Kidney tubule cell (primary cell): Measurements from ENCODE around the gene EFTUD2.

Experiments used
- DNase-seq: peaks from one replicate; pipeline ENCODE4 v3.0.0-alpha.2; 2018; ENCODE audit warnings: low spot score

EFTUD2 gene

GRCh38 chr17:44910231-44911106, 11.2 kb upstream of the EFTUD2 start:
- DNase-seq: no peak

- peak; percentile 77 for DNase-seq
Measured at GRCh38 chr17:44909681-44910144, 10.5 kb upstream of the EFTUD2 start.

GRCh38 chr17:44908761-44909326, 9.6 kb upstream of the EFTUD2 start:
- DNase-seq: no peak

- DNase-seq: no peak
Measured at GRCh38 chr17:44907729-44908470, 8.7 kb upstream of the EFTUD2 start.

GRCh38 chr17:44906763-44907728, 7.8 kb upstream of the EFTUD2 start:
- no peak for DNase-seq

DNA sequence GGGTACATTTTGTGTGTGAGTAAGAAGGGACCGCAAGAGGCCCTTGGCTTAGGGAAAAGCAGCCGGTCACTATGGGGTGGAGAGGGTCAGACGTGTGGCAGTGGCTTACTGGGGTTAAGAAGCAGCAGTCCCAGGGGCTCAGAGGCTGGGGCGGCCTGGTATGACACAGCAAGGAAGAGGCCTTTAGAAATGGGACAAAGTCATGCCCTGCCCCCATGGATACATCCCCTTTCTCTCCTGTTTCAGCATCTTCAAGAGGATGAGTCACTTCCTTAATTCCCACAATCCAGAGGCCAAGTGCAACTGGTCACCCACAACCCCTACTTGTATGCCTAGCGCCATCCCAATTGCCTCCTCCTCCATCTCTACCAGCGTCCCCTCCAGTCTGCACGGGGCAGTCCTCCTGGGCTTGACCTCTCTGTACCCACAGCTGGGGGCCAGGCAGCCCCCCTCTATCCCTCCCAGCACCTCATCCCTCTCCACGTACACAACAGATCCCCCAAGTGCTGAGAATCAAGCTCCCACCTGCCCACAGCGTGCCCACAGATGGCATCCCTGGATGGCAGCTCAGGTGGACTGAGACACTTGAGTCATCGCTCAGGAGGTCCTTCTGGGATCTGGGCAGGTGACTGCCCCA, 6.9 kb upstream of the EFTUD2 start:
- peak; percentile 86 for DNase-seq

DNA sequence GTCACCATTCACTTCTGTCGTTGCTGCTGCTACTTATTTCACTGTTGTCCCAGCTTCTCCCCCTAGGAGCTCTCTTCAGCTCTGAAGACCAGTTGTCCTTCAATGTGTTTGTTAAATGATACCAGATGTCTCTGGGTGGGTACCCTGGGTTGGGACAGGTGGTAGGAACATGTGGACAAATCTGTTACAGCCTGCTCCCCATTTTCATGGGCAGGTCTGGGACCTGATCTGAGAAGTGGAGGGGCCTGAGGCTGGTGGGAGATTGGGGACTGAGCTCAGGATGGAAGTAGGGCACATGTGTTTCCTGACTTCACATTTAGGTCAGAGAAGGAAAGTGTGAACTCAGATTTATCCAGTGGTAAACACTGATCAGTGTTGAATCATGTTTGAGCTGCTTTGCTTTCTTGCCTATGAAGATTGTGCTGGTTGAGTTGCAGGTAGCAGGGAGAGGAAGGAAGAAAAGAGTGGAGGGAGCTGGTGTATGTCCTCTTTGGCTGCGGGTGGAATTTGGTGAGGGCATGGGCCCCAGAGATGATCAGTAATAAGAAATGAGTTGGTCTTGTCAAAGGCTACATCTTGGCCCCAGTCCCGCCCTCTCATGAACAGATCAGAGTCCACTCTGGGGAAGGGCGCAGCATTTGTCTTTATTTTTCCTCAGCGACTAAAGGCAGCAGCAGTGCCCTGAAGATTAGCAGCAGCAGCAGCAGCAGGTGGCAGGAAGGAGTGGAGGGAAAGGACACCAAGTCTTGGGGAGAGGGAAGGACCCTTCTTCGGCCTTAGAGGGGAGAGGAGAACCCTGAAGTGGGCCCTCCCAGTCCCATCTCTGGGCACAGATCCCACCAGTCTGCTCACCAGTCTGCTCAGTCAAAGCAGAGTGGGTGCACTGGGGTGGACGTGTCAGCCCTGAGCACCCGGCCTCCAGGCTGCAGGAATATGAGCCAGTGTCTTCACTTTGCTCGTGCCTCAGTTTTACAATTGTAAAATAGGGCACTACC, 6.1 kb upstream of the EFTUD2 start:
- DNase-seq: no peak

DNA sequence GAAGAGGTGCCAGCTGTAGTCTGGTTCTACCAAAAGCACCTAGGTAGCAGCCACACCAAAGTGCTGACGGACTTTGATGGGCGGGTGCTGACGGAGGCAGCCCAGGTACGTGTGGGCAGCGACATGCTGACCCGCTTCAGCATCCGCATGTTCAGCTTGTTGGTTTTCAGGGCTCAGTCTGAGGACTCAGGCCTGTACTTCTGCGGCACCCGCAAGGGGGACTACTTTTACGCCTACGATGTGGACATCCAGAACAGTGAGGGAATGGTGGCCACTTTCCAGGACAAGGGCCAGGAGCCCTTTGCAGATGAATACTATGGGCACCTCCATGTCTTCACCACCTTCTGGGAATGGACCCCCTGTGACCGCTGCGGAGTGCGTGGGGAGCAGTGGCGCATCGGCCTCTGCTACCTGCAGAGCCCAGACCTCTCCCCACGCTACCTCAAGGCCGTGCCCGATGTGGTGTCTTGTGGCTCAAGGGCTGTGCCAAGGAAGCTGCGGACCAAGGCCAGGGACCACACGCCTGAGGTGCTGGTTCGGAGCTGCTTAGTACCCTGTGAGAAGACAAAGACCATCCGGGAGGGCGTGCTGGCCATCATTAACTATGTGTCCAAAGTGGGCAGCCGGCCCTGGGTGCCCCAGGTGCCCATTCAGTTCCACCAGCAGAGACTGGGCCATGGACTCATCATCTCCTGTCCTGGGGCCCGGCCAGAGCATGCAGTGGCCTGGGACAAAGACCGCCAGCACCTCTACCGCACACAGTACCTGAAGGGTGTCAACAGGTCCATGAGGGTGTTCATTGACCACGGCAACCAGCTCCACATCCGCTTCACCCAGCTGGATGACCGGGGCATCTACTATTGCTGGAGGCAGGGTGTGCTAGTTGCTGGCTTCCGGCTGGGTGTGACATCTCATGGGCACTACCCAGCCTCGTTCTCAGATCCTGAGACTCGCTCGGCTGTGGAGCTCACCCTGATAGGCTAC, 5.0 kb upstream of the EFTUD2 start:
- no peak for DNase-seq

DNA sequence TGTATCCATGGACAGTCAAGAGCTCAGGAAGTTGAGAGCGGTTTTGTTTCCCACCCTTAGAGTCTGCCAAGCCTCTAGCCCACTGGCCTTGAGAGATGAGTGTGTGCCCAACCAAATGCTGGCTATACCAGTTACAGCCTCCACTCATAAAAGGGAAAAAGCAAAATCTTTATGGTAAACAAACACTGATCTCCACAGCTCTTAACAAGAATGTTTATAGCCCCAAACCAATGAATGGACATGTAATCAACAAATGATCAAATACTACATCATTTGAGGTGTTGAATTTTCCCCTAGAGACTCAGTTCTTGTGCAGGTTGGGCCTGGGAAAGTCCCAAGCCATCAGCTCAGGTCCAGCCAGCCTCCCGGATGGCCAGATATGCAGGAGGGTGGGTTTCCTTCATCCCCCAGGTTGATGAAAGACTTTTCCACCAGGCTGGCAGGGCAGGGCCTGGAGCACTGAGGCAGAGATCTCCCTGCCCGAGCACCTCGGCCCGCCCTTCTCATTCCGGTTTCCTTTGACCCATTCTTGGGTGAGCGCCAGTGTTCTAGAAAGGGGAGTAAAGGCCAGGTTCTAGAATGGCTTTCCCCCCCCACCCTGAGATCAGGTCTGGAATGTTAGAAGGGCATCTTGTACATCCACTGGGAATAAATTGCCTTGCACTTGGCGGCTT, 3.9 kb upstream of the EFTUD2 start:
- DNase-seq: no peak

DNA sequence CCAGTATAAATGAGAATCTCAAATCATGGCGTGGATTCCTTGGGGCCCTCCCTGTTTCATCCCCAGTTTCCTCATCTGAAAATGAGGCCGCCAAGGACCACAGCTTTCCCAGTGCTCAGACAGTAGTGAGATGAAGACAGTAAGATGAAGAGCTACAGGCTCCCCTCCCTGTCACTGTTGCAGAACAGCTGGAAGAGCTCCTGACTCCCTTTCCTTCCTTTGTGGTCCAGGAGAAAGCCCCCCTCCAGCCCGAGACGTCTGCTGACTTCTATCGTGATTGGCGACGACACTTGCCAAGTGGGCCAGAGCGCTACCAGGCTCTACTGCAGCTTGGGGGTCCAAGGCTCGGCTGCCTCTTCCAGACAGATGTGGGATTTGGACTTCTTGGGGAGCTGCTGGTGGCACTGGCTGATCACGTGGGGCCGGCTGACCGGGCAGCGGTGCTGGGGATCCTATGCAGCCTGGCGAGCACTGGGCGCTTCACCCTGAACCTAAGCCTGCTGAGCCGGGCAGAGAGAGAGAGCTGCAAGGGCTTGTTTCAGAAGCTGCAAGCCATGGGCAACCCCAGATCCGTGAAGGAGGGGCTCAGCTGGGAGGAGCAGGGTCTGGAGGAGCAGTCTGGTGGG, 3.0 kb upstream of the EFTUD2 start:
- no peak for DNase-seq

DNA sequence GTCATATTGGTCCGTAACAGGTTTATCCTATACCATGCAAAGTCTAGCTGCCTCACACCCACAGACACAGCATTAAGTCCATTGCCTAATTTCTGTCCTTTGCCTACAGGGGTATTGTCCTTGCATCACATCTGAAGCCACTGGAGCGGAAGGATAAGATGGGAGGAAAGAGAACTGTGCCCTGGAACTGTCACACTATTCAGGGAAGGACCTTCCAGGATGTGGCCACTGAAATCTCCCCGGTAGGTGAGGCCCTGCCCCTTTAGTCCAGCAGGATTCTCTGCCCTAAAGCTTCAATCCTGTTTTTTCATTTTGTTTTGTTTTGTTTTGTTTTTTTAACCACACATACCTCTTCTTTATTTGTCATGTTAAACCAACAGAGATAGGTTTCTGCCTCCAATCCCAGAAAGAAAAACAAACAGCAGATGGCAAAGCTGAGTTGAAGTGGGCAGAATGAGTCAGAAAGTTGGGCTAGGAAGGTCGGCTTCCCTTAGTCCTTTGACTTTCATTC, 2.2 kb upstream of the EFTUD2 start:
- DNase-seq: peak; percentile 52

DNA sequence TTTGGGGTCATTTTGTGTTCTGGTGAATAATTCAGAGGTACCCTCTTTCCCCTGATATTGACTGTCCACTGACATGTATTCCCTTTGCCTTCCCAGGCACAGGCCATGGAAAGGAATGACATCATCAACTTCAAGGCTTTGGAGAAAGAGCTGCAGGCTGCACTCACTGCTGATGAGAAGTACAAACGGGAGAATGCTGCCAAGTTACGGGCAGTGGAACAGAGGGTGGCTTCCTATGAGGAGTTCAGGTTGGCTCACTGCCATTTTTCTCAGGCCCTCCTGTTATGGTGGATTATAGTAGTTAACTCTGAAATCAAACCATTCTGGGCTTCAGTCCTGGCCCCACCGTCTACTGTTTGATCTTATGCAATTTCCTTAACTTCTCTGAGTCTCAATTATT, 1.6 kb upstream of the EFTUD2 start:
- DNase-seq: peak; percentile 73

DNA sequence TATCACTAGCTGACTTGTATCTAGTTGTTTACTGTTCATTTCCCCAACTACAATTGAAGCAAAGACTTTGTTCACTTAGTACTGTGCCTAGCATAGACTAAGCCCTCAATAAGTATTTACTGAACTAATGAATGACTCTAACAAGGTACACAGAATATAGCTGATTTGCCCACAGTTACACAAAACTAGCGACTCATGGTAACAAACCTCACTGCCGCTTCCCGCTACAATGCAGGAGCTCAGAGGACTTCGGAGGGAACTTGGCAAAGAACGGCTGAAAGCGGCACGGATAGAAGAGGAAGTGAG, 524 bp downstream of the EFTUD2 start:
- DNase-seq: no peak

GRCh38 chr17:44894642-44895041, 4.6 kb downstream of the EFTUD2 start:
- no peak for DNase-seq

- DNase-seq: no peak
Measured at GRCh38 chr17:44892250-44892649, 7.0 kb downstream of the EFTUD2 start.

GRCh38 chr17:44889003-44889402, 10.2 kb downstream of the EFTUD2 start:
- no peak for DNase-seq
